Measurements from ENCODE around the gene ABCC11.
A peak's percentile ranks its signal among the peaks of the same experiment; 100 is the strongest.

Gene ABCC11

DNA sequence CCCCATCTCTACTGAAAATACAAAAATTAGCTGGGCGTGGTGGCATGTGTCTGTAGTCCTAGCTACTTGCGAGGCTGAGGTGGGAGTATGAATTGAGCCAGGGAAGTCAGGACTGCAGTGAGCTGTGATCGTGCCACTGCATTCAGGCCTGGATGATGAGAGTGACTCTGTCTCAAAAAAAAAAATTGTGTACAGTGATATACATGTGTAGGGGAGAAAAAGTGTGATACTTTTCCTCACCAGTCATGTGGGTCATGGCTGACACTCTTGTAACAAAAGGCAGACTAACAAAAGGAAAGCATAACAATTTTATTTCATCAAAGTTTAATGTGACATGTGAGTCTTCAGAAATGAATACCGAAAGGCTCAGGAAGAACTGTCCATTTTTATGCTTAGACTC is 89.5 kb downstream of the ABCC11 start:
- DNase-seq: no peak

DNA sequence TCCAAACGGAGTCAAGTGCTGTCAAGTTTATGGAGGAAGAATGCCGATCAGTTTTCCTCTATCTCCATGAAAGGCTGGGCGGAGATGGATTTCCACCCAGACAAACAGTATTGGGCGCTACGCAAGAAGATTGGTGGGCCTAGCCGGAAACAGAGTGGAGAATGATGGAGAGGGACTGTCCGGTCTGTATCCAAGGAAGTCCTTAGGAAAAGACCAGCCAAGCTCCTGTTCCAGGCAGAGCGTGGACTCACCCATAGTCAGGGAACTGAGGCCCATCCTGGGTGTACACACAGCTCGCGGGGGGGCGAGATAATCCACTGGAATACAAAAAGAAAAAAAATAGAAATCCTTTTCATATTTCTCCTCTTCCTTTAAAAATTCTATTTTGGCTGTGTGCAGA is 90.0 kb downstream of the ABCC11 start:
- no peak for DNase-seq

DNA sequence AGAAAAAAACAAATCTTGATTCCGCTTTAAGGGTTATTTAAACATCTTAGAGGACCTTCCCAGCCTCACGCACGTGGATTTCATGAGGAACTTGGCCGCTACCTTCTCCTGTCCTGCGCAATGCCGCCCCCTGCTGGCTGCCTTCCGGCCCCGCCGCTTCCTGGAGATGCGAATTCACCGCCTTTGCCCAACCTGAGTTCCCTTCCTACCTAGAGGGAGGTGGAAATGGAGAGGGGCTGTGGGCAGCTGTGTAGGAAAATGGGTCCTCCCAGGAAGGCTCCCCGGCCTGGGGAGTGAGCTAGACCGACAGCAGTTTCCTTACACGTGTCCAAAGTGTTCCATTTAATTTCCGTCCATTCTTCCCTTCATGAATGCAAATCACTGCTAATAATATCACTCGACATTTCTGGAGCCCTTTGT is 90.5 kb downstream of the ABCC11 start:
- DNase-seq: peak; percentile 79

DNA sequence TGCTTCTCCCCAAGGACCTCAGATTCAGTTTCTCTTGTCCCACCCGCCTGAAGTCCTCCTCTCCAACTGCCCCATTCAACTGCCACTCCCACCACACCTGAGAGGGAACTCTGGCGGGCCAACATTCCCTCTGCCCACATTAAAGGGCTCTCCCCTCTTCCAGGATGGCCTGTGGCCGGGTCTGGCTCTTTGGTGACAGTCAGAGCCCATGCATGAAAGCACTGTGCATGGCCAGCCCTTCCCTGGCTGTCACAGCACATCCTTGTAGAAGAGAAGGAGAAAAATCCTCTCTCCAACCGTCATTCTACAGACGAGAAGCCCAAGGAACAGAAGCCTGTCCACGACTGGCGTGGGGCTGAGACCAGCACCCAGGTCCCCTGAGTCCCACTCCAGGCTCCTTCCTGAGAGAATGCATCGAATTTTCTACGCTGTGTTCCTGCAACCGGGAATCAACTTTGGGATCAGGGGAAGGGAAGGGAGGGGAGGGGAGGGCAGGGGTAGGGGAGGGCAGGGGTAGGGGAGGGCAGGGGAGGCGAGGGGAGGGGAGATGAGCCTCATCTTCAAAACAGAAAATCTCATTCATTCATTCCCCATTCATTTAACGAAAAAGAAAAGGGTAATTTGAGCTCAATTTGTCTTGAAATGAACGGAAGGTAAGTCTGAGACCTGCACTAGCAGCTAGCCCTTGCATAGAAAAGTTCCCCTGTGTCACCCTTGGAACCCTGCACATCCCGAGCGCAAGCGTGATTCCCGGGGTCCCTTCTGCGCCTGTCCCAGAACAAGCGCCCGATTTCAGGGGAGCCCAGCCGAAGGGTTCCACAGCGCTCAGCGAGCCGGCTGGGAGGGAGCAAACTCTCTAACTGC is 91.2 kb downstream of the ABCC11 start, which contains the start of gene ABCC12:
Gene ABCC12 (minus strand): TSS at position 68 of the 864 bp plus-strand sequence. CDS start 9,569 bp downstream, outside the sequence.
- DNase-seq: no peak

DNA sequence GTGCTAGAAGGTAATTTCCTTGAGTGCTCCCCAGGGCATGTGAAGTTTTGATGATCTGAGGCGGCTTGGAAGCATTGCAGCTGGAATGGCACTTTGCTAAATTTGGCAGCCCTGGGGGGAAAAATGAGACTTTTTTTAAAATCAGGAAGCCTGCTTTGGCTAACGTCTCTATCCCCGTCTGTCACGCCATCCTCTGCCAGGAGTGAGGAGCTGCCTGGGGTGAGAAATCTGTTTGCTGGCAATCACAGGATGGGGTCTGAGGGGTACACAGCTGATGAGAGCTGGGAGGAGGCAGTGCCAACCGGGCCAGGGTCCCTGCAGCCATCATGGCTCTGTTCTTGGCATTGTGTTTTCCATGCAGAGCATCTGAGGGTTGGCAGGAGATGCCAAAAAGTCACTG is 93.6 kb downstream of the ABCC11 start:
- no peak for DNase-seq

DNA sequence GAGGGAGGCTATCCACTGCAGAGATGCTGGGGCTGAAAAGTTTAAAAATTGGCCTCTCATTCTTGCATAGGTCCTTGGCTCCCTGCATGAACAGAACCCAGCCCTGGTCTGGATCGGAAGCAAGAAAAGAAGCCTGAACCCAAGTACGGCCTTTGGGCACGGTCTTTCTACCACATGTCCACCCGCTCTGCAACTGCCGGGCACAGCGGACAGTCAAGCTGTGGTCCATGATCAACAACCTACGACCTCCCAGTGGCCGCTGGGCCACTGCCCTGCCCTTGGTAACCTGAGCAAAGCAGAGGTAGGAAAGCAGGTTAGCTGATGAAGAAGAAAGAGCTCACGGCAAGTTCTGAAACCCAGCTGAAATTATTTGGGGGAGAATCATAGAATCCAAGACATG is 95.1 kb downstream of the ABCC11 start:
- no peak for DNase-seq

DNA sequence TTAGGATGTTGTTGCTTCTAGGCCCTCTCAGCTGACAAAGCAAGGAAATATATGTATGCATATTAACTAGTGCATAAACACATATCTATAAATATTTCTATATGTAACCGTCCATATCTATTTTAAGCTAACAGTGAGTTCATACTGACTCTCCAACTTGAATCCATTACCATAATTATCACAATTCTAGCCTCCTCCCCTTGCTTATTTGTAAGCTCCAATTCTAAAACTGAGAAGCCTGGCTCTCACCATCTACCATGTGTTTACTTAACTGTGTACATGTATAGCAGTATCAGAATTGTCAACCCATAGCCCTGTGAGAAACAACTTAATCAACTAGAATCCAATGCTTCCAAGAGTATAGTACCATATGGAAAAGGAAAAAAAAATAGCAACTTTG is 96.6 kb downstream of the ABCC11 start:
- DNase-seq: no peak

DNA sequence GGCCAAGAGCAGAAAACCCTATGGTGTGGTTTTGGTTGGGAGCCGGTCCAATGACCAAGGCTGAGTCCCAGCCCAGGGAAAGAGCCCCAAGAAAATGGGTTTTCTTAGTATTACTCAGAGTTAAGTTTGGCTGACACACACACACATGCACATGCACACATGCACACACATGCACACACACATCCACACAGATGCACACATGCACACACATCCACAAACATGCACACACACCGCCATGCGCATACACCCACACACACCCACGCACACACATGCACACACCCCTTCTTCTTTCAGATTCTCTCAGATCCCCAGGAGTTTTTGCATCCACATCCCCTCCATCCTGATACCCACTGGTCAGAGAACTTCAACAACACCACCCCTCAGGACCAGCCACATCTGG is 100.6 kb downstream of the ABCC11 start:
- no peak for DNase-seq

DNA sequence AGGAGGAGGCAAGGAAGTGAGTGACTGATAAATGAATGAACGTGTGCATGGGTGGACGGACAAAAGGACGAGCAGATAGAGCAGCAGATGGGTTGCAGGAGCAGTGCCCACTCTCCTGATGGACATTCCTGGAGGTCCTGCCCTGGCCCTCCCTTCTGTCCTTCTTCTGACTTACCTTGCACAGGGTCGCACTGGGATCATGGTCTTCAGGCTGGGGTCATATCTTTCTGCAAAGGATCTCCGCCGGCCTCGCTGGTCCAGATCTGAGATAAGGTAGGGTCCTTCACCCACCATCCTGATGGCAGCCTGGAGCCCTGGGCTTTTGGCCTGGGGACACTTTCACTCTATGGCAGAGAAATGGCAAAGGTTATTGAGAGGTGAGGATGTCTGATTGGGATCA is 101.2 kb downstream of the ABCC11 start:
- DNase-seq: no peak

DNA sequence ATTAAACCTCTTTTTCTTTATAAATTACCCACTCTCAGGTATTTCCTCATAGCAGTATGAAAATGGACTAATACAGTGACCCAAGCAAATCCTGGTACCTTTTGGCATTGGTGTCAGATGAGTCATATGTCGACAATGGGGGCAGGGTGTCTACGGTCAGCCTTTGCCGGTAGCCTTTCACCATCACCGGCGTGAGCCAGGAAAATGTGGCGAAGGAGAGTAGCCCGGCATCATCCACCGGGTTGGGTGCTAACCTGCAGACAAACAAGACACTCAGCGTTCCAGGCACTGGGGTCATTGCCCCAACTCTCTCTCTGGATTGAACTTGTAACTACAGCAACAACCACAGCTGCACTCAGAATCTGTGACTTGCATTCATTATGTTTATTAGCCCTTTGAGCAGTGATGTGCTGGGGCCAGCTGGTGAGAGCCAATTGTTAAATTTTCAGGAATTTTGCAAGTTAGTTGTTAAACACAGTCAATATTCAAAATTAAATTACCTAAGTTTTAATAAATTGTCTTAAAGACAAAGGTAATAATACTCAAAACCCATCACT is 103.4 kb downstream of the ABCC11 start:
- DNase-seq: no peak

DNA sequence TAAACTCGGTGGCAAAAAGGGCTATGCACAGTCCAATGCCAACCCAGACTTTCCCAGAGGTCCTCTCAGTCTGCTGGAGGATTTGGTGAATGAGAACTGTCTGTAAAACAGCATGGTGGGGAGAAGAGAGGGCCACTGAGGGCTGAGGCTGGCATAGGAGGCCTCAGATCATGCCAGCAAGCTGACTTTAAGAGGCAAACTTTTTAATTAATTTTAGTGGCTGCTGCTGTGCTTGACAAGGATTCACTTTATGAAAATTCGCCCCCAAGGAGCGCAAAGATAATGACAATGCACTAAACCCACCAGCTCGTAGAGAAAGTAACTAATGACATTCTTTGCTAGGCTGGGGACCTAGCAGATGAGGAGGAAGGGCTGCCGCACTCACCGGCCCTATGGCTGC is 106.5 kb downstream of the ABCC11 start:
- DNase-seq: no peak

DNA sequence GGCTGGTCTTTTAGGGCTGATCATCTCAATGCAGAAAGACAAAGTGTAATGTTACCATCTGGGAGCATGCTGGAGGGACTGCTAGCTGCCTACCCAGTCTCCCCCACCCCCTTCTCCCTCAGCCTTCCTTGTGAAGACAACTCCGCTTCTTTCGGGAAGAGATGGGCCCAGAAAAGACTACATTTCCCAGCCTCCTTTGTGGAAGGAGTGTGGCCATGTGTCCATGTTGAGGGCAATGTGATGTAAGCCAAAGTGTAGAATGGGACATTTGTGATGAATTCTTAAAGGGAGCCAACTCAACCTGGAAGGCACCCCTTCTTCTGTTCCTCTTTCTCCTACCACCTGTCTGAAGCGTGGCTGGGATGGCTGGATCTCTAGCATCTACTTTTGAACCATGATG is 107.8 kb downstream of the ABCC11 start:
- DNase-seq: no peak

DNA sequence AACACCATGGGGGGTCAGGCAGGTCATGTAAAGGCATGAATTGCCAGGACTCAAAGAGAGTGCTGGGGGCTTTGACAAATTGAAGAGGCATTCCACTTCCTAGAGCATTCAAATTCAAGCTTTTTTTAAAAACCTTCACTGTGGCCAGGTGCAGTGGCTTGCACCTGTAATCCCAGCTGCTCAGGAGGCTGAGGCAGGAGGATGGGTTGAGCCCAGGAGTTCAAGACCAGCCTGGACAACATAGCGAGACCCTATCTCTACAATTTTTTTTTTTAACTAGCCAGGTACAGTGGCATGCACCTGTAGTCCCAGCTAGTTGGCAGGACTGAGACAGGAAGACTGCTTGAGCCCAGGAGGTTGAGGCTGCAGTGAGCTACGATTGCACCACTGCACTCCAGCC is 108.8 kb downstream of the ABCC11 start:
- DNase-seq: no peak

DNA sequence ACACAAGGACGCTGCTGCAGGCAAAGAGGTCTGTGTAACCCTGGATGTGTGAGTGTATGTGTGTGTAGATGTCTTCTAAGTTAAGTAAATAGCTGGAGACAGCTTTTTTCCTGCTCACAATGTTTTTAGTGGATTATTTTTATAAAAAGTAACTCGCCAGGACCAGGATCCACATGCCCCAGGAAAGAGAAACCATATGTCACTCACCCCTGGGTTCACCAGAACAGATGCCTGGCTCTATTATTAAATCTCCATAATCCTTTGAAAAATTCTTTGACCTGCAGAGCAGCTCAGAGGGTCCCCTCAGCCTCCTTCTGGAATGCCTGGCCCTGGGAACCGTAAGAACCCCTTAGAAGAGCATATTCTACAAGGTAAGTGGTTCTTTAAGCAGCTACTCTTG is 109.5 kb downstream of the ABCC11 start:
- no peak for DNase-seq

DNA sequence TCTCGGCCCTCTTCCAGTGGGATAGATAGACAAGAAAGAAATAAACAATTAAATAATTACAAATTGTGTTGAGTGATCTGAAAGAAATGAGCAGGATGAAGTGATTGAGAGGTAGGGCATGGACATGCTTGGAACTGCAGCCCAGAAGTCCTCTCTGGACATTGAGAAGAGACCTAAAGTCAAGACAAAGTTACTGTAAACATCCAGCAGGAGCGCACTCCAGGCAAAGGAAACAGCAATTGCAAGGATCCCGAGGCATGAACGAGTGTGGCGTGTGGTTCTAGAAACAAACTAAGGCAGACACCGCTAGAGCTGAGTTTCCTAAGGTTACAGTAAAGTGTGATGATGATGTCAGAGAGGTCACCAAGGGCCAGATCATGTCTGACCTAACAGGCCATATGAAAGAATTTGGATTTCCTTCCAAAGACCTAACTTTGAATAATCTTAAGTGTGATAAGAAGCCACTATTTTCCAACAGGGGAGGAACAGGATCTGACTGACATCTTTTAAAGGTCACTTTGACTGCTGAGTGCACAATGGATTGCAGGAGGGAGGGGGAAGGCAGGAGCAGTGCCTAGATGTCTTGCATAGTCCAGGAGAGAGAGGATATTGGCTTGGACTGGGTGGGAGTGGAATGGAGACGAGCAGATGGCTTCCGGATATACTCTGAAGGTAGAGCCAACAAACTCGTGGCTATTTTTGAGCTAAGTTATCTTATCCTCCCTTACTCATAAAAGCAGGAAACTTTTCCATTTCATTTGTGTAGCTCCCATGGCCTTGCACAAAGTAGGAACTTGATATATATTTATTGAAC is 110.6 kb downstream of the ABCC11 start:
- no peak for DNase-seq

DNA sequence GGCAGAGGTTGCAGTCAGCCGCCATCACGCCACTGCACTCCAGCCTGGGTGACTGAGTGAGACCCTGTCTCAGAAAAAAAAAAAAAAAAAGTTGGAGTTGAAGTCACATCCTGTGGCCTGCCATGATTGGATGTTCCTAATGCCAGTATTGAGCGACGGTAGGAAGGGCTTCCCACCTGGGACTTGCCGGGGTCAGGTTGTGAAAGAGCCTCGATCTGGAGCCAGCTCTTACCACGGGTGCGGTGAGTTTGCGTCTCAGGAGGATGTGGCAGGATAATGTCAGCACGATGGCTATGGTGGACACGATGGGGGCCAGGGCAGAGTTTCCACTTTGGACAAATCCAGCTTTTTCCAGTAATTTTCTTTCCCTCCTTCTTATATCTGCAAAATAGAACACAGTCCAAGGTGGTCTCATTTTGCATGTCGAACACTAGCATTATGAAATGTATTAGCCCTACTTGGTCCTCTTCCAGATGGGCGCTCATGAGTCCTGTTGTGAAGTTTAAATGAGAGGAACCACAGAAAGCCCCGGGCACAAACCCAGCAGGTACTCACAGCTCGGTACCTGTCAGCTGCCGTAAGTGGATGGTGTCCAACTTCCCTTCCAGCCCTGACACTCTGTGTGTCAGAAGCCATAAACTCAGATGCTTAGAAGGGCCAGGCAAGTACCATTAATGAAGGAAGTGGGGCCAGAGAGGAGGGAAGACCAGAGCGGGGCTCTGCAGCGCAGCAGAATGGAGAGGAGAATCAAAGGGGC is 113.7 kb downstream of the ABCC11 start:
- DNase-seq: no peak

DNA sequence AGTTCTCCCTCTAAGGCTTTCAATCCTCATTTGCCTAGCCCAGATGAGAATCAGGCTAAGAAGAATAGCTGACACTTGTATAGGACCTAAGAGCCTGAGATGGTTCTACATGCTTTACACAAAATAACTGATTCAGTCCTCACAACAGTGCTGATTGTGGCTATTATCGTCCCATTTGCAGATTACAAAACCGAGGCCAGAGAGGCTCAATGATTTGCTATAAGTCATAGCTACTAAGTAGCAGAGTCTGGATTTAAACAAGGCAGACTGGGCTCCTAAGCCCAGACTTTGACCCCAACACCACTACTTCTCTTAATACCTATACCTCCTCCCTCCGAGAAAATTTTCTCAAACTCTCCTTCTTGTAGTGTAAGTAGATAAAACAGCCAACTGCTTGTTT is 114.6 kb downstream of the ABCC11 start:
- DNase-seq: no peak

DNA sequence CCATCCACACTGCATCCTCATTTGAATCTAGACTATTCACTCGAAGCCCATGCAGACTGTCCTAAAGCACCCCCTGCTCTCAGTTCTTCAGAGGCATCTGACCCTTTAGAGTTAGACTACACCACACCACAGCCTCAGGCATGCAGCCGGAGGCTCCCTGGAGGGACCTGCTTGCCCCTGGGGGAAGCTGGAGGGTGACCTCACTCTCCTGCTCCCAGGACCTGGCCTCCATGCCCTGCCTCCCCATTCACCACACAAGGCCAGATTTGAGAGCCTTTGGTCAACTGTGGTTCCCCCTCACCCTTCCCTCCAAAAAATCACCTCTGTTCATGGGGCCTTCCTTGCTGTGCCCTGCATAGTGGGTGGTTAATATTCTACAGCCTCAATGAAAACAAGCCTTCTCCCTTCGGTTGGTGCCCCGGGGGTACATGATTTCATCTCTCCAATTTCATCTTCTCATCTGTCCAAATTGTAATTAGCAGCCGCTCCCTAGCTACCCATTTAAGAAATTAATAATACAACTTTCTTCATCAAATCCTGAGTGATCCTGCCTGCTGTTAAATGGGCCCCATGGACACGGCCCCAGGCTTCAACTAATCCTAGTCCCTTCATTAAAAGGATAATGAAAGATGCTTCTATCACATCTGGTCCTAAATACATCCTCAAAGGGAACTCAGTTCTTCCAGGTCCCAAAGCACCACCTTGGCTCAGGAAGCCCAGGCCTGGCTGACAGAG is 116.0 kb downstream of the ABCC11 start:
- DNase-seq: no peak

DNA sequence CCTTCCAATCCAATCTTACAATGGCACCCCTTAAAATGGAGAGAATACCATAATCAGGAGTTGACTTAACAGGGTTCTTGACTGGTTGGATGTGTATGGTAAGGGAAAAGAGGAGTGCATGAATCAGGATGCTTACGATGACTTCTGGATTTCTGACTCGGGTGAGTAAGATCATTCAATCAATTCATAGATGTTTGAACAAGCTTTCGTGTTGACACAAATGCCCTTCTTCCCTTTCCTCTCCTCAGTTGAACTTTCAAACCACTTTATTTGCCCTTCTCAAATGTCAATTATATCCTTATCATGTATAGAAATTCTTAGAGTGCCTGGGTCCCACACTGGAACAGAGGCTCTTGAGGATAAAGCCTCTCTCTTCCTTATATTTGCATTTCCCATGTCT is 117.4 kb downstream of the ABCC11 start:
- DNase-seq: peak; percentile 11

DNA sequence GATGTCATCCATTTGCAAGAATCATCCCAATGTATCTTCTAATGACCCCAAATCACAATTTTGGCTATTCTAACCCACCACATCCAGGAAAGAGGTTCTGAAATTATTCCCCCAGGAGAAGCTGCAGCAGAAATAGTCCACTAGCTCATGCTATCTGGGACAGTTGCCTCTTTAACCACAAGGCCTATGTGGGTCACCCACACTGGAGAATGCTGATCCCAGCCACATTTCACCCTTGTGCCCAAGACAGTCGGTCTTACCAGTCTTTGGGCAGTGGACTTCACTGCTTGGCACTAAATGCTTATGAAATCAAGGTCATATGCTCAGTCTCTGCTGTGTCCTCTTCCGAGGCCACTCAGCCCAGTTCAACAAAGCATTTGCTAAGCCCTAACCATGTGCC is 118.6 kb downstream of the ABCC11 start:
- no peak for DNase-seq

DNA sequence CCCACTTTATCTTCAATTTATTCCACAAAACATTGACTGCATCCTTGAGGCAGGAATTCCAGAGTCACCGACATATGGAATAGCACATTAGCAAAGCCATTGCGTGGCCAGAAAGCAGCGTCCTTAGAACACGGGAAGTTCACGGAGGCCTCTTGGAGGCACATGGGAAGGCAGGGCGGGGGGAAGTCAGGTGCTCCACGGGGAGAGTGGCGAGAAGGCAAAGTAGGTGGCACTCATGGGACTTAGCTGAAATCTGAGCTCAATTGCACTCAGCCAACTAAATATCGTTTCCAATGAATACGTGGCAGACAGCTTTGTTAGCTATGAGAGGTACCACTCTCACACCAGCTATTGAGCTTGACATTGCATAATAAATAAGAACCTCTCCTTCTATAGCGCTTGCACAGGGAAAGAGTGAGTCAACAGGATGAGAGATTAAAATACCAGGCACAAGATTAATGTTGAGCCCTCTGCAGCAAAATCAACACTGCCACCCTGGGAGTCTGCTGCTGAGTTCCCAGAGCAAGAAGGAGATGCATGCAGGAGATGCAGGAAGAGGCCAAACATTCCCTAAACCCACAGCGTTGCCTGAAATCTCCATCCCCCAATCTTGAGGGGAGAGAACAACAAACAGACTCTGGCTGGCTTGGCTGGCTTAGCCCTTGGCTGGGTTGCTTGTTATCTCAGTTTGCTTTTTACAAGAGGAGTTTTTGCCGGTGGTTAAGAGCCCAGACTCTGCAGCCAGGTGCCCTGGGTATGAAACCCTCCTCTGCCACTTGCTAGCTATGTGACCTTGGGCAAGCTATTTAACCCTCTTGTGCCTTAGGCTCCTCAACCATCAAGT is 120.3 kb downstream of the ABCC11 start:
- DNase-seq: peak; percentile 96
